T-helper 1 cell treated with Interleukin-12 subunit alpha and Interleukin-12 subunit beta and Interleukin-4 antibody, amounts not matched to agents 30 μg/mL and 1 μg/mL, for 36 hours (primary cell): ENCODE data around the gene MCEE.
"Not testable (repeated sequence)": the region's sequence is repeated elsewhere in the genome, so short reads cannot be mapped to it uniquely, and the experiment has no call there.

Experiments used
- H3K27ac Mint-ChIP-seq: one replicate; pipeline ENCODE4 v1.8.0; 2021; ENCODE audit warnings: mild to moderate bottlenecking, mixed read lengths
- H3K27me3 Mint-ChIP-seq: one replicate; pipeline ENCODE4 v1.8.0; 2021; ENCODE audit warnings: low read depth, mixed read lengths
- H3K36me3 Mint-ChIP-seq: one replicate; pipeline ENCODE4 v1.8.0; 2021; ENCODE audit warnings: low read depth, mixed read lengths
- H3K4me1 Mint-ChIP-seq: one replicate; pipeline ENCODE4 v1.8.0; 2021; ENCODE audit warnings: low read depth, mixed read lengths
- H3K4me3 Mint-ChIP-seq: one replicate; pipeline ENCODE4 v1.8.0; 2021; ENCODE audit warnings: mild to moderate bottlenecking, moderate library complexity, mixed read lengths
- H3K9me3 Mint-ChIP-seq: one replicate; pipeline ENCODE4 v1.8.0; 2021; ENCODE audit warnings: mixed read lengths

The MCEE gene

DNA sequence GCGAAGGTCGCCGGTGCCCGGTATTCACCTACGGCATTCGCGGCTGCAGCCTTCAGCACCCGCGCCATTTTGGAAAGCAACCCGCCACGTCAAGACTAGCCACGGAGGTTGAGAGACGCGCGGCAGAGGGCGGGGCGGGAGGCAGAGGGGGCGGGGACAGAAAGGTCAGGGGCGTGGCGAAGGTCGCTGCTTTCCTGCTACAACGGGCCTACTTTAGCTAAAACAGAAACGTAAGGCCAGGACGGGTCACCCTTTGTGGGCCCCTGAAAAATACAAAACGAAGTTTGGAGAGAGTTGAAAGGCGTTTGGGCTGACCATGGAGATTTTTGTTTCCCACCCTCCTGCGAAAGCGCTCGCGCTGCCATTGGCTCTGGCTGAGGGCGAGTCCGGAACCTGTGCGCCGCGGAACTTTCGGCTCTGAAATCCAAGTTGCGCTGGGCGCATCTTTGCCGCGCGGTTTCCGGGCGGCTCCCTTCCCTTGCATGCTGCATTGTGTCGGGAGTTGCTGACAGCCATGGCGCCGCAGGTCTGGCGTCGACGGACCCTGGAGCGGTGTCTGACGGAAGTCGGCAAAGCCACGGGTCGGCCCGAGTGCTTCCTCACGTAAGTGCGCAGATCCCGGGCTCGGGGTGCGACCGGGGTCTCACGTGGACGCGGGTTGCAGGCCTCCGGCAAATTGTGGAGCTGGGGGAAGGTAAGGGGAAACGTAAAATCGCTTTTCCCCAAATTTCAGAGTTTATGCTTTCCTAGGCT is at the start of gene MCEE, which contains the start of gene MPHOSPH10:
Gene MCEE, minus strand, starts transcription at position 78 of the 753 bp plus-strand sequence. Its CDS starts 10 bp downstream, at position 68.
Gene MPHOSPH10, plus strand, starts transcription at position 483 of the 753 bp plus-strand sequence. Its CDS starts 32 bp downstream, at position 515.
- Mint-ChIP-seq H3K4me1 (peaks cover 9% of the 10 kb centered on the region), H3K4me3 (no peak within 1 kb of the TSS), H3K9me3 (no peaks in the 10 kb centered on the region), H3K36me3 (peaks cover 7% of the 10 kb centered on the region), H3K27ac (no peak within 1 kb of the TSS), H3K27me3 (no peaks in the 10 kb centered on the region)

DNA sequence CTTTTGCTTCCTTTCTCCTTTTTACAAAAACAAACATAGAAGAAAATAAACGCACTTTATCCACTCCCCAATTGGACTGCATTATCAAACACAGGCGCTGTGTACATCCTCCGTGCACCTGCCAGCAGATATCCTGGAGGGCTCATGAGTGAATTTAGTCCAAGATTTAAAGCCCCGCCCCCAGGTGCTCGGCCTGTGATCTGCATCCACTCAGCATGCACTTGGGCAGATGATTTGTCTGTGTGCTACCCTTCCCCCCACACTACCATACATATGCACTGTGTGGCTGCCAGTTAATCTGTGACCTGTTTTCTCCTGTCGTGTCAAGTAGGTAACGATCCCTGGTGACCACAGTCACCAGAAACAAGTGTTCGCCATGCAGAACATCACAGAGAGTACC is 48.8 kb upstream of the MCEE start:
- H3K27me3 Mint-ChIP-seq, H3K27ac Mint-ChIP-seq, H3K4me3 Mint-ChIP-seq, H3K4me1 Mint-ChIP-seq, H3K36me3 Mint-ChIP-seq, H3K9me3 Mint-ChIP-seq: not testable (repeated sequence)

DNA sequence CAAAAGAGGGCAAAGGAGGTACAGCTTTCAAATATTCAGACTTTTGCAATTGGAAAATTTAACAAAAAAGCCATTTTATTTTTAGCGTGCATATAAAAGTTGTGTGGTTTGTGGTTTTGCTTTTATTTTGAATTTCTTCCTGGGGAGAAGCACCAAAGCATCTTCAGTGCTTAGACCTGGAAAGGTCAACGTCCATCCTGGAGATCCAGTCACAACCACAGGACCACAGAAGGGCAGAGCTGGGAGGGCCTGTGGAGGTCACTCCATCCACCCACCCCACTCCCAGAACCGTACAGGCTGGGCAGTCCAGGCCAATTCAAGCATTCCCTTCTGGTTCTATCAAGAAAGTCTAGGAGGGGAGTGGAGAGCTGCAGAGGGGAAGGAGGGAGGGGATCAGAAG is 44.2 kb upstream of the MCEE start:
- Mint-ChIP-seq H3K36me3 (no peaks in the 10 kb centered on the region), H3K9me3 (no peaks in the 10 kb centered on the region), H3K27me3 (peaks cover 3% of the 10 kb centered on the region)

DNA sequence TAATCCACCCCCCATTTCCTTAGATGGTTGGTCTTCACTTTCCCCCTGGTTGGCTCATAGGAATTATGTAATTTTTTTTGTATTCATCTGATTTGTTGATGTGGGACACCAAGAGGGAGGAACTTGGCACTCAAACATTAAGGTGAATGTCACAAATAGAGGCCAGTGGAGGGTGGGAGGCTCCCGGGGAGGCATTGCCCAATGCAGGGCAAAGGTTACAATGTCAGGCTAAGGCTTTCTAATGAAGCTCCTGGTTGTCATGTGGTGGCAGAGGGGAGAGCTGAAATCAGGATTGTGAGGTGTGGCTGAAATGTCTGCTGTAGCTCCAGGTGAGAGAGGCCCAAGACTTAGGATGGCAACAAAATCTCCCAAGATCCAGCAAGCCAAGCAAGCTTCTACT is 43.1 kb upstream of the MCEE start:
- peaks cover 6% of the 10 kb centered on the region for H3K27me3 Mint-ChIP-seq
- H3K27ac Mint-ChIP-seq: no peak overlapping the region
- no peak overlapping the region for H3K4me3 Mint-ChIP-seq
- H3K4me1 Mint-ChIP-seq: peaks cover 8% of the 10 kb centered on the region
- H3K9me3 Mint-ChIP-seq: no peaks in the 10 kb centered on the region
- no peaks in the 10 kb centered on the region for H3K36me3 Mint-ChIP-seq

More for the DNA sequence above, 44.2 kb upstream of the MCEE start:
- peaks cover 8% of the 10 kb centered on the region for H3K4me1 Mint-ChIP-seq
- no peak overlapping the region for H3K4me3 Mint-ChIP-seq
- no peak overlapping the region for H3K27ac Mint-ChIP-seq

DNA sequence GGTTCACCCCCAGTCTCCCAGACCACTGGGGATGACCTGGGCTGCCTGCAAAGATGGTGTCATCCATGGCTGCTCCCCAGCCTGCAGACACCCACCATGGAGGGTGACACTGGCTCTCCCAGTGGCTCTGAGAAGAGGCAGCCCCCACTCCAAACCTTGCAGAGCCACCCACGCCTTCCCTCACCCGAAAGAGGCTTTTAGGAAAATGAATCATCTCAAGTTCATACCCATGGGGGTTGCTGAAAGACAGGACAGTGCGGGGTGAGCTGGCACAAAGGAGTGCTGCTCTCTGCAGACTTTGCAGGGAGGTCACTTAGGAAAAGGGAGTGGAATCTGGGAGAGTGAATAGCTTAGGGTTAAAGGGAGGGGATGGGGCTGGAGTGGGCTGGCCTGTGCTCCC is 36.8 kb upstream of the MCEE start:
- Mint-ChIP-seq H3K4me3 (no peak overlapping the region), H3K27ac (no peak overlapping the region), H3K36me3 (no peaks in the 10 kb centered on the region), H3K9me3 (no peaks in the 10 kb centered on the region), H3K27me3 (peaks cover 6% of the 10 kb centered on the region), H3K4me1 (no peaks in the 10 kb centered on the region)

DNA sequence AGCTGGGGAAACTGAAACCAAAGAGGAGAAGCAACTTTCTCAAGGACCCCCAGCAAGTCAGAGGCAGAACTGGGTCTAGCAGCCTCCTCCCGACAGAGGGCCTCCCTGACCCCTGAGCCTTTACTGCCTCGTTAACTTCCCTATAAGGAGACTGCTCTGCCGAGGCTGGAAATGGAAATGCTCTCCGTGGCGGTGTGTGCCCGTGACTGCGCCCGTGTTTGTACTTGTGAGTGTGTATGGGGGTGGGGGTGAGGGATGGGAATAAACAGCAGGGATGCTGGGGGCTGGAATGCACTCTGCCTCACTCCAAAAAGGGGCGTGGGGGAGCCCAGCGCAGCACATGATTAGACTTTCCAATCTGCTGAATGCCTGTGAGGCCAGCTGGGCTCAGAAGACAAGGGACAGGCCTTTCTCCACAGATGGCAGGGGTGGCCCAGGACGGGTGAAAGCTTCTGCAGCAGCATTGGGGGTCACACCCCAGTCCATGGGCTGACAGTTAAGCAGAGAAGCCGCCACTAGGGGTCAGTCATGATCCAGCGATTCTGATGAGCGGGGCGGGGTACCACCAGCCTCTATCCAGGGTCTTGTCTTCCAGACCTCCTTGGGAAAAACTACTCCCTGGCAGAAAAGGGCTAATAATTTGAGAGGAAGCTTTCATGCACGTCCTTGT is 27.2 kb upstream of the MCEE start:
- peaks cover 10% of the 10 kb centered on the region for H3K4me1 Mint-ChIP-seq
- no peaks in the 10 kb centered on the region for H3K36me3 Mint-ChIP-seq
- no peaks in the 10 kb centered on the region for H3K9me3 Mint-ChIP-seq
- no peak overlapping the region for H3K27ac Mint-ChIP-seq
- no peaks in the 10 kb centered on the region for H3K27me3 Mint-ChIP-seq
- no peak overlapping the region for H3K4me3 Mint-ChIP-seq

DNA sequence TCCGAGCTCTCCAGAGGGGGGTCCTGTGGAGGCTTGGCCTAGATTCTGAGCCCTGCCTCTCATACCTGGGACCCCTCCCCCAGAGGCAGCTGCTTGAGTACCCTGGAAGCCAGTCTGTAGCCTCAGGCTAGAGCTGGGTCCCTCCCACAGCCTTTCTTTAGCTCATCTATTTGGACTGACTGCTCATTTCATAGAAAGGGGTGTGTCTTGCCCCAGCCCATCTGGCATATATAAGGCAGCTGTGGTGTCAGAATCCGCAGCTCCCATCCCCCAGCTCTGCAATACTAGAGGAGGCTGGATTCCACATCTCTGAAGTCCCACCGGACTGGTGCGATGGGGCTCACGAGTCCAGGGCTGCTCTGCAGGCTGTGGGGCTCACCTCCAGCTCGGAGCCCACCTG is 26.5 kb upstream of the MCEE start:
- Mint-ChIP-seq H3K4me1 (peaks cover 10% of the 10 kb centered on the region), H3K4me3 (no peak overlapping the region), H3K27me3 (no peaks in the 10 kb centered on the region), H3K27ac (no peak overlapping the region), H3K36me3 (no peaks in the 10 kb centered on the region), H3K9me3 (no peaks in the 10 kb centered on the region)

DNA sequence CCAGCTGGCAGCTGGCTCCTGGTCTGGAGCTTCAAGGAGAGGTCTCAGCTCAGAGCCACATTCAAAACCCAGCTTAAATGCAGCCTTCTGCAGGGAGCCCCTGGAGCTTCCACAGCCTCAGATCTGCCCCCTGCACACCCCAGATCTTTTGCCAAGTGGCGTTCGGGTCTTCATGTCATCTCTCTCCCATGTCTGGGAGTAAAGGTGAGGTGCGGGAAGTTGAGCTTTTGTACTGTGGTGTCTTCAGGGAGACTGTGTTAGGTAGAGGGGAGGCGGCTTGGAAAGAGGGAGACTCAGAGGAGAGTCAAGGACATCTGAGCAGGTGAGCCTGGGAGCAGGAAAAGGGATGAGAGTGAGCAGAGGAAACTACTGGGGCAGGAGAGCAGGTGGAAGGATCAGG is 25.8 kb upstream of the MCEE start:
- Mint-ChIP-seq H3K27ac (no peak overlapping the region), H3K36me3 (no peaks in the 10 kb centered on the region), H3K27me3 (no peaks in the 10 kb centered on the region), H3K9me3 (no peaks in the 10 kb centered on the region), H3K4me3 (no peak overlapping the region), H3K4me1 (peaks cover 10% of the 10 kb centered on the region)

DNA sequence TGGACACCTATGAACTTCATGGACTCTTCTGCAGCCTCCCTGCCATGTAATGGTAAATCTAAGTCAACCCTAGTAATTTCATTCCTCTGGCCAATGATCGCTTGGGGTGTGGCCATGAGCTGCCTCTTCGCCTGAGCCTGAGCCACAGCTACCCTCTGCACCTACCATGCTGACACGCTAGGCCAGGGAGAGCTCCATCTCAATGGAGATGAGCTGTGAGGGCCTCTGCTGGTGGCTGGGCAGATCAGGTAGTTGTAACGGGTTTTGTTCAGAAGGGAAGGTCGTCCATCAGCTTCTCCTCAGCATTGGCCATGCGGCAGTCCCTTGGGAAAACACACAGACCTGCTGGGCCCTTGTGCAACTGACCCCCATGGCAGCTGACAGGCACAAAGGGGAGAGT is 24.8 kb upstream of the MCEE start:
- H3K4me3 Mint-ChIP-seq: no peak overlapping the region
- no peaks in the 10 kb centered on the region for H3K9me3 Mint-ChIP-seq
- H3K27me3 Mint-ChIP-seq: no peaks in the 10 kb centered on the region
- peaks cover 5% of the 10 kb centered on the region for H3K36me3 Mint-ChIP-seq
- H3K27ac Mint-ChIP-seq: no peak overlapping the region
- peaks cover 10% of the 10 kb centered on the region for H3K4me1 Mint-ChIP-seq

DNA sequence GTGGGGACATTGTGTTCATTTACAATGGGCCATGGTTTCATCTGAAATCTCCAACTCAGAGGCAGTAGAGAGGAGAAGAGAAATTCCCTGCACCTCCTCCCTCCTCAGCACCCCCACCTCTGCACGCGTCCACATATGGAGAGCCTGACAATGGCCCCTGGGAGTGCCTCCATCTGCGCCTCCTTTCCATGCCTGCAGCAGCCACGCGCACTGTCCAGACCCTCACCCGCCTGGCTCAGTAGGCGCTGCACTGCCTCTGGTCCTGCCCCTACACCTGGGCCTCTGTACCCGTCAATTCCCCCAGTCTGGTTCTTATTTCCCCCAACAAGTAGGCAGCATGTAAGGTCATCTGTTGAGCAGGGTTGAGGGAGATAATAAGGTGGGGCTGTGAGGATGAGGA is 24.2 kb upstream of the MCEE start:
- Mint-ChIP-seq H3K4me1 (peaks cover 10% of the 10 kb centered on the region), H3K27ac (no peak overlapping the region), H3K4me3 (no peak overlapping the region), H3K9me3 (no peaks in the 10 kb centered on the region), H3K27me3 (no peaks in the 10 kb centered on the region), H3K36me3 (peaks cover 7% of the 10 kb centered on the region)

DNA sequence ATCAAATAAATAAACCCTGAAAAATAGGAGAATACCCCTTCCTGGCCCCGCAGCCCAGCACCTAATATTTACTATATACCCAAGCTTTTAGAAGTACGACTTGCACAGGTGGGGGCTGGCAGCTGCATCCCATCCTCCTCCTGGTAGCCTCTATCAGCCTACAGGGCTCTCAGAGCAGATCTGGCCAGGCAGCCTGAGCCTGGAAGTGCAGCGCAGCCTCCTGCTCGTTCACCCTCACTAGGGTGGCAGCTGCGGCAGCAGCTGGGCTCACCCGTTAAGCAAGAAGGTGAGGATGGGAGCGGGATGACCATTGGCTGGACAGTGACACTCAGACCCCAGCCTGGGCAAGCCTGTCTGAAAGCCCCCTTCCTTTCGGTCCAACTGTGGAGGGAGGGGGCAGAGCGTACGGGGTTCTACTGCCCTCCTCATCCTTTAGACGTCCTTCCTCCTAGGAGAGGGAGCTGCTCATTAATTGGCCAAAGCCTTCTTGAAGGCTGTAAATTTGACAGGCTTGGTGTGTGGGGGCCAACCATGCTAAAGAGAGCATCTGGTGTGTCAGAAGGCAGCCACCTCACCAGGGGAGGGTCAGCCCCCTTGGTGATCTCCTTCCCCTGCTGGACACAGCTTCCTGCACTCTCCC is 23.7 kb upstream of the MCEE start:
- Mint-ChIP-seq H3K36me3 (peaks cover 12% of the 10 kb centered on the region), H3K4me1 (peaks cover 10% of the 10 kb centered on the region), H3K27me3 (no peaks in the 10 kb centered on the region), H3K4me3 (no peak overlapping the region), H3K27ac (no peak overlapping the region), H3K9me3 (no peaks in the 10 kb centered on the region)

DNA sequence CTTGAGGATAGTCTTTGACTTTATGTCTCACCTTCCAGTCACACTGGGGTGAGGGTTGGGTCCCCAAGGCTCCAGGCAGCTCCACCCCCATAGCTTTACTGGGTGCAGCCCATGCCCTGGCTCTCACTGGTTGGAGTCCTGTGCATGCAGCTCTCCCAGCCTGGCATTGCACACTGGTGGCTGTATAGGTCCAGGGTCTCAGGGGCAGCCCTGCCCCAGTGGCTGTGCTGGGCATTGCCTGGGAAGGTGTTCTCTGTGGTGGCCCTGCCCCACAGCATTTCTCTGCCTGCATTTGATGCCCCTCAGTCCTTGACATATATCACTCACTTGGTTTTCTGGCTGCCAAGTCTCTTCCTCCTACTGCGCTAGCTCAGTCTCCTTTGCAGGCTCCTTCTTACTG is 21.6 kb upstream of the MCEE start:
- Mint-ChIP-seq H3K4me3 (no peak overlapping the region), H3K27me3 (no peaks in the 10 kb centered on the region)

DNA sequence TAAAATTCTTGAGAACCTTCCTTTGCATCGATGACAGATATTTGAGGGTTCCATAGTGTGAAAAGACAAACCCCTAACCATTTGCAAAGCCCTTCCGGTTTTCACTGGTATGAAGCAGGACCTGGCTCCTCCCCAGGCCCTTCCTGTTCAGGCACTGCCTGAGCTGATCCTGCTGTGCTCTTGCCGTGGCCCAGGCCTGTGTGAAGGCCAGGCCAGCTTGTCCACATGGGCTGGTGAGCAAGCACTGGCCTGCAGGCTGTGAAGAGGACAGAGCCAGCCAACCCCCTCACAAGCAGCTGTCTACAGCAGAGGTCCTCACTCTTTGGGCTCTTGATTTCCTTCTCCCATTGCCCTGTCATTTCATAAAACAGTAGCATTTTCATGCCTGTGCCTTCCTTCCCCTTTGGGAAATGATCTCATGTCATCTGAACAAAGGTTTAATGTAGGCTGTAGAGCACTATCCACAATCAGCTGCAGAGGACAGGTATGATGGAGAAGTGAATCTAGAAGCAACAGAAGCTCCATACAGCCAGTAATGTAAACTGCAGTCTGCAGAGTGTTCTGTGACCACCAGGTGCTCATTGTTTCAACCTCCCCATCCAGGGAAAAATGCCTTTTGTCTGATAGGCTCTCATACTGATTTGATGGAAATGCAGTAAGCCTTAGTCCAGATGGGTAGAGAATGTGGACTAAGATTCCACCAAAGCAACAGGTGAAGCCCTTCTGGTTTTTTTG is 20.2 kb upstream of the MCEE start:
- H3K36me3 Mint-ChIP-seq: peaks cover 32% of the 10 kb centered on the region
- H3K9me3 Mint-ChIP-seq: no peaks in the 10 kb centered on the region
- H3K27ac Mint-ChIP-seq: no peak overlapping the region
- peaks cover 3% of the 10 kb centered on the region for H3K4me1 Mint-ChIP-seq
- H3K27me3 Mint-ChIP-seq: no peaks in the 10 kb centered on the region
- H3K4me3 Mint-ChIP-seq: no peak overlapping the region

More for the DNA sequence above, 21.6 kb upstream of the MCEE start:
- peaks cover 3% of the 10 kb centered on the region for H3K4me1 Mint-ChIP-seq
- H3K9me3 Mint-ChIP-seq: no peaks in the 10 kb centered on the region
- peaks cover 25% of the 10 kb centered on the region for H3K36me3 Mint-ChIP-seq
- no peak overlapping the region for H3K27ac Mint-ChIP-seq

DNA sequence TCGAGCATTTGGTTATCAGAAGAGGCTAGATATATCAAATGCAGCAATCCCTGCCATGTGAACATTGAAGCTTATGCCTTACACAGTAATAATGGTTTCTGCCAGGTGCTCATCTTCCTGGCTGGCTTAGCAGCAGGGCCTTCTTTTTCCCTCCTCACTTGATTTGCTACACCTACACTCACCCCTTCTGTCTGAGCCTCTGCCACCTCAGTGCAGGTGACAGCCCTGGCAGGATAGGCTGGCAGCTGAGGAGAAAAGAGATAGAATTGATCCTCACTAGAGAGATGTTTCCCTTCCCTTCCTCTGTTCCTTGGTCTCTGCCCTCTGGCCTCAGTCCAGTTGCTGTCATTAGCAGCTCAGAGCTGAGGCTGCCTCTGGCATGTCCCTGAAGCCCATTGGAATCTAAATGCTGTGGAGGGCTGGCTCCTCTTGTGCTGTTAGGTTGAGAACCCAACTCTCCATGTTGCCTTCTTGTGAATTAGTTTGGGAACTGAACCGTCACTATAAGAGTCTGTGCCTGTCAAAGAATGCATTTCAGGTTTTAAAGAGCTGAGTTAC is 18.6 kb upstream of the MCEE start:
- no peaks in the 10 kb centered on the region for H3K4me1 Mint-ChIP-seq
- H3K27me3 Mint-ChIP-seq: no peaks in the 10 kb centered on the region
- H3K27ac Mint-ChIP-seq: no peak overlapping the region
- peaks cover 42% of the 10 kb centered on the region for H3K36me3 Mint-ChIP-seq
- H3K9me3 Mint-ChIP-seq: no peaks in the 10 kb centered on the region
- H3K4me3 Mint-ChIP-seq: no peak overlapping the region
